Tibial nerve (tissue), 4 donors: Measurements from ENCODE around the gene DCLK2. TPM values are rescaled to one million over a fixed set of nuclear protein-coding genes. Genes with fewer than 3 reads are reported as not detected.

Experiments used
- DNase-seq, 2 donors: peaks; one replicate each; pipeline ENCODE4 v3.0.0-alpha.2; 2019; ENCODE audit warnings: low spot score in 2 of 2
- H3K27ac ChIP-seq, 4 donors: fragments of 200-600 bp; sonication (generic) in 3 of 4; one replicate each; pipeline ENCODE4 v1.5.1; 2017 to 2019; ENCODE audit warnings: mild to moderate bottlenecking in 1 of 4
- H3K27me3 ChIP-seq, 2 donors: fragments of 200-600 bp; sonication (generic) in 1 of 2; one replicate each; pipeline versions ENCODE4 v1.5.1 to v1.6.0; 2017 to 2019
- H3K36me3 ChIP-seq, 3 donors: fragments of 200-600 bp; sonication (generic); one replicate each; pipeline ENCODE4 v1.5.1; 2018 to 2019
- H3K4me1 ChIP-seq, 4 donors: fragments of 200-600 bp; sonication (generic) in 3 of 4; one replicate each; pipeline ENCODE4 v1.5.1; 2017 to 2019
- H3K4me3 ChIP-seq, 4 donors: fragments of 200-600 bp; sonication (generic) in 3 of 4; one replicate each; pipeline ENCODE4 v1.5.1; 2017 to 2019; ENCODE audit warnings: mild to moderate bottlenecking in 1 of 4, moderate library complexity in 1 of 4
- H3K9me3 ChIP-seq, 4 donors: fragments of 200-600 bp; sonication (generic) in 3 of 4; one replicate each; pipeline ENCODE4 v1.5.1; 2017 to 2019
- CTCF ChIP-seq, 5 experiments: fragments of 200-600 bp in 3 of 5; fragments of 450-650 bp in 2 of 5; sonication (generic) in 3 of 5; IDR thresholded peaks; one replicate each; pipeline ENCODE4 v1.5.1; 2016 to 2019; ENCODE audit warnings: antibody characterized with exemption in 5 of 5, mild to moderate bottlenecking in 3 of 5, moderate library complexity in 2 of 5
- EP300 ChIP-seq, 2 donors: sonication (generic); formaldehyde crosslinking; IDR thresholded peaks; one replicate each; pipeline ENCODE4 v1.6.1; 2017; ENCODE audit warnings: antibody characterized with exemption in 2 of 2, mild to moderate bottlenecking in 1 of 2
- POLR2A ChIP-seq, 2 donors: fragments of 450-650 bp; IDR thresholded peaks; one replicate each; pipeline ENCODE4 v1.6.1; 2017; ENCODE audit warnings: antibody characterized with exemption in 2 of 2, mild to moderate bottlenecking in 2 of 2, moderate library complexity in 2 of 2
- WGBS, 2 donors: methylation state at CpG; one replicate each; pipeline ENCODE4 v1.1.5; 2018; 5-methylcytosine and 5-hydroxymethylcytosine counted together
- total RNA-seq, 4 donors: library from RNA; depleted of rRNA; stranded (reverse); fragments of >200 nt; gene quantifications; one replicate each; pipeline ENCODE4 v1.1.0, GENCODE V29; 2016

DCLK2 gene
- total RNA-seq: 10 to 100 TPM in 3 of 4 donors, 1 to 10 TPM in 1; 9.8 to 15.6 (median 10.7) TPM

- Histone ChIP-seq H3K9me3 (no peaks in the 10 kb centered on the region), H3K4me1 (peaks cover 0 to 27% (median 6%) of the 10 kb centered on the region in 4 donors), H3K4me3 (peak within 1 kb of the TSS; percentile 53 to 88 (median 75)), H3K36me3 (no peaks in the 10 kb centered on the region), H3K27ac (peak within 1 kb of the TSS; percentile 24 to 89 (median 74)), H3K27me3 (no peaks in the 10 kb centered on the region)
- WGBS, 2 donors: 0% methylated on average over 2 to 25 of the region's 68 CpGs
- DNase-seq: peak; percentile 17 to 24
- TF ChIP-seq POLR2A (IDR thresholded peaks at IDR 0.05): peak in 1 of 2 donors; percentile 33
- TF ChIP-seq CTCF (IDR thresholded peaks at IDR 0.05): no peak
- TF ChIP-seq EP300 (IDR thresholded peaks at IDR 0.05): peak in 1 of 2 donors; percentile 27
Measured at GRCh38 chr4:150078041-150078578, at the start of gene DCLK2. TSS of gene DCLK2 (plus strand) at chr4:150078445. CDS start at chr4:150079028, 583 bp downstream.

GRCh38 chr4:150032541-150032940, 45.7 kb upstream of the DCLK2 start:
- WGBS, 2 donors: 85 to 89% methylated on average over 7 of the region's 7 CpGs

GRCh38 chr4:150033081-150033480, 45.2 kb upstream of the DCLK2 start:
- TF ChIP-seq EP300 (IDR thresholded peaks at IDR 0.05): no peak
- no peak for TF ChIP-seq POLR2A (IDR thresholded peaks at IDR 0.05)
- no peak for TF ChIP-seq CTCF (IDR thresholded peaks at IDR 0.05)
- no peak for DNase-seq
- H3K27me3 ChIP-seq: no peaks in the 10 kb centered on the region
- no peaks in the 10 kb centered on the region for H3K4me1 ChIP-seq
- no peaks in the 10 kb centered on the region for H3K9me3 ChIP-seq
- H3K27ac ChIP-seq: no peak overlapping the region
- no peak overlapping the region for H3K4me3 ChIP-seq
- H3K36me3 ChIP-seq: no peaks in the 10 kb centered on the region
- 59 to 62% methylated on average over 4 of the region's 4 CpGs for WGBS, 2 donors

More at GRCh38 chr4:150032541-150032940, 45.7 kb upstream of the DCLK2 start:
- TF ChIP-seq CTCF (IDR thresholded peaks at IDR 0.05) (no peak), POLR2A (IDR thresholded peaks at IDR 0.05) (no peak), EP300 (IDR thresholded peaks at IDR 0.05) (no peak)
- H3K27me3 ChIP-seq: no peaks in the 10 kb centered on the region
- H3K36me3 ChIP-seq: no peaks in the 10 kb centered on the region
- H3K9me3 ChIP-seq: peaks cover 0 to 1% (median 0%) of the 10 kb centered on the region in 4 donors
- no peak for DNase-seq
- no peaks in the 10 kb centered on the region for H3K4me1 ChIP-seq
- no peak overlapping the region for H3K27ac ChIP-seq
- no peak overlapping the region for H3K4me3 ChIP-seq

GRCh38 chr4:150033901-150034300, 44.3 kb upstream of the DCLK2 start:
- H3K9me3 ChIP-seq: no peaks in the 10 kb centered on the region
- TF ChIP-seq CTCF (IDR thresholded peaks at IDR 0.05) (no peak), POLR2A (IDR thresholded peaks at IDR 0.05) (no peak), EP300 (IDR thresholded peaks at IDR 0.05) (no peak)
- DNase-seq: no peak
- no peaks in the 10 kb centered on the region for H3K27me3 ChIP-seq
- 29 to 44% methylated on average over 2 of the region's 2 CpGs for WGBS, 2 donors
- no peaks in the 10 kb centered on the region for H3K36me3 ChIP-seq
- no peak overlapping the region for H3K27ac ChIP-seq
- no peak overlapping the region for H3K4me3 ChIP-seq
- no peaks in the 10 kb centered on the region for H3K4me1 ChIP-seq

- DNase-seq: no peak
Measured at GRCh38 chr4:150037251-150037856, 40.9 kb upstream of the DCLK2 start.

More at GRCh38 chr4:150037251-150037856, 40.9 kb upstream of the DCLK2 start:
- WGBS, 2 donors: 63 to 71% methylated on average over 6 of the region's 6 CpGs
- Histone ChIP-seq H3K4me3 (no peak overlapping the region), H3K27me3 (no peaks in the 10 kb centered on the region), H3K9me3 (no peaks in the 10 kb centered on the region), H3K4me1 (no peaks in the 10 kb centered on the region), H3K27ac (no peak overlapping the region), H3K36me3 (no peaks in the 10 kb centered on the region)
- TF ChIP-seq EP300 (IDR thresholded peaks at IDR 0.05): no peak
